GM19397 (cell line): ENCODE results near the gene PODXL2.
"Not testable (repeated sequence)": the region's sequence is repeated elsewhere in the genome, so short reads cannot be mapped to it uniquely, and the experiment has no call there.

Source experiments
- ATAC-seq: cut with Tn5 transposase; IDR thresholded peaks from one replicate; pipeline ENCODE4 v1.9.1; 2021; ENCODE audit warnings: mild to moderate bottlenecking, moderate library complexity; ENCODE audit not compliant: unreplicated experiment

Gene PODXL2

GRCh38 chr3:127652246-127652995 is 23.4 kb downstream of the PODXL2 start:
- ATAC-seq = no peak

GRCh38 chr3:127654374-127654773 is 25.4 kb downstream of the PODXL2 start:
- no peak for ATAC-seq

- not testable (repeated sequence) for ATAC-seq
Measured at GRCh38 chr3:127654993-127655392, 26.0 kb downstream of the PODXL2 start.

- no peak for ATAC-seq
Measured at GRCh38 chr3:127655641-127656040, 26.7 kb downstream of the PODXL2 start.

GRCh38 chr3:127656906-127657305 is 27.9 kb downstream of the PODXL2 start:
- ATAC-seq = no peak

- ATAC-seq = no peak
Measured at GRCh38 chr3:127658234-127658633, 29.2 kb downstream of the PODXL2 start.

DNA sequence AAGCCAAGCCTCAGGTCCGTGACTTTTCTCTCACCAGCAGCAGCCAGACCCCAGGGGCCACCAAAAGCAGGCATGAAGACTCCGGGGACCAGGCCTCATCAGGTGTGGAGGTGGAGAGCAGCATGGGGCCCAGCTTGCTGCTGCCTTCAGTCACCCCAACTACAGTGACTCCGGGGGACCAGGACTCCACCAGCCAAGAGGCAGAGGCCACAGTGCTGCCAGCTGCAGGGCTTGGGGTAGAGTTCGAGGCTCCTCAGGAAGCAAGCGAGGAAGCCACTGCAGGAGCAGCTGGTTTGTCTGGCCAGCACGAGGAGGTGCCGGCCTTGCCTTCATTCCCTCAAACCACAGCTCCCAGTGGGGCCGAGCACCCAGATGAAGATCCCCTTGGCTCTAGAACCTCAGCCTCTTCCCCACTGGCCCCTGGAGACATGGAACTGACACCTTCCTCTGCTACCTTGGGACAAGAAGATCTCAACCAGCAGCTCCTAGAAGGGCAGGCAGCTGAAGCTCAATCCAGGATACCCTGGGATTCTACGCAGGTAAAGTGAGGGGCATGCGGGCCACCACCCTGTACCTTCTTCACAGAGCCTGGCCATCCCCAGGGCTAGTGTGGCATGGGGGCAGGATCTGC is 31.8 kb downstream of the PODXL2 start:
- no peak for ATAC-seq

DNA sequence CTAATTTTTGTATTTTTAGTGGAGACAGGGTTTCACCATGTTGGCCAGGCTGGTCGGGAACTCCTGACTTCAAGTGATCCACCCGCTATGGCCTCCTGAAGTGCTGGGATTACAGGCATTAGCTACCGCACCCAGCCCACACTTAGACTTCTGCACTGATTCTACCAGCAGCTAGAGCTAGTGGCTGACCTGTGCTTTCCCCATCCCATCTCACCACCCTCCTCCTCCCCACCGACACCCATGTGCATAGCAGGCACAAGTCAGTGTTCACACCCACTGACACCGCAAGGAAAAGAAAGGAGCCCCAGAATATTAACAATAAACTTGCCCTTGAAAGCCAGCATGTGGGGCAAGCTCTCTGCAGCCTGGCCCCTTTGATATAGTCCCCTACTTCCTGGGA is 32.6 kb downstream of the PODXL2 start:
- no peak for ATAC-seq

DNA sequence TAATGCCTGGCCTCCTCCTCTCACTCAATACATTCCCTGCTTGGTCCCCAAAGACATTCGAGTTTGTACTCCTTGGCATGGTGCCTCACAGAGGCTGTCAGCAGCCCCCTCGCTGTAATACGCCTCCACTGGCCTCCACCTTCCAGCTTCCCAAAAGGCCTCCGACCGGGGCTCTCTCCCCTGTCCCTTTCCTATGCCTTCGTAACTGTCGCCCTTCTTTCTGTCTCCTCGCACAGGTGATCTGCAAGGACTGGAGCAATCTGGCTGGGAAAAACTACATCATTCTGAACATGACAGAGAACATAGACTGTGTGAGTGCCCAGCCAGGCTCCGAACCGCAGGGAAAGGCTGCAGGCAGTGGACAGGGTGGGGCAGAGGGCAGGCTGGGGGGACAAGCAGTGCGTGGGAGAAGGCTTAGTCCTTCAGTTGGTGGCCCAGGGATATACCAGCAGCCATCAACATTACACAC is 33.0 kb downstream of the PODXL2 start:
- no peak for ATAC-seq

DNA sequence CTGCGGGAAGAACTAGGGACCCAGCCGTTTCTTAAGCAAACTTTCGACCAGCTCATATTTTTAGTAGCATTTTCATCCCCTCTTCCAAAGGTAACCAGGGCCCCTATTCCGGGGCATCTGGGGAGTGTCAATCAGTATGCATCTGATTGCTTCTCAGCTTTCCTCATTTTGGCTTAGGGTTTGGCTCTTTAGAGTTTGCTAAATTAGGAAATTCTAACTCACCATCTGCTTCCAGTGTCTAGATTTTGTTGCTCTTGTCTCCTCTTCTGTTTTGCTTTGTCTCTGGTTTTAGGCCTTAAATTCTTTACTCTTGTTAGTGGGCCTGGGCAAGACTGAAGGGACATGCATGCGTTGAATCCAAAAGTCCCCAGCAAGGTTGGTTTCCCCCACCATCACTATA is 34.2 kb downstream of the PODXL2 start:
- ATAC-seq = no peak

DNA sequence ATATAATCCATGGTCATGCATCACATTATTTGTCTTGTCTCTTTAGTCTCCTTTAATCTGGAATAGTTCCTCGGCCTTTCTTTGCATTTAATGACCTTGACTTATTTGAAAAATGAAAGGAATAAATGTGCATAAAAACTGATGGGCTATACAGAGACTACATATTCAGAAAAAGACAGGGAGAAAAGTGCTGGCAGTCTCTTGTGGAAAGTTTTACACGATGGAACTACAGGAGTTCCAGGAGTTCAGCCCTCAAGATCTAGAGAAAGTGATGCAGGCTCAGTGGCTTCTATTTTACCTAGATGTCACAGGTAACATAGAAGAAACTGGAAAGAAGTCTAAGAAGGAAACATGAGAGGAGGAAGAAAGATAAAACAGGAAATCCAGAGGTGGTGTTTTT is 36.2 kb downstream of the PODXL2 start:
- no peak for ATAC-seq

DNA sequence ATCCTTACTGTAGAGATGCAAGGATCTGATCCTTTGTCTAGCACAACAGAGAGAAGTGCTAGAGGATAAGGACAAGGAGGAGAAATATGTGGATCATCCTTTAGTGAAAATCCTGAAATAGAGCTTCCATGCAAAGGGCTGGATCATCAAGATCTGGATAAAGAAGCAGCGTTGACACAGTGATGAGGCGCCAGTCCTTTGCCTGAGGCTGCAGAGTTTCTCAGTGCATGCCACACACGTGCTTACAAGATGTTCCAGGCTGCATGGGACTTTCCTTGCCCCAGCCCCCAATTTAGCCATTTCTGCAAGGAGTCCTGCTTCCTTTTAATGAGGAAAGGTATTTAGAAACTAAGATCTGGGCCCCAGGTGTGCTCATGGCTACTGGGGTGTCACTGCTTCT is 36.6 kb downstream of the PODXL2 start:
- ATAC-seq = no peak

GRCh38 chr3:127666676-127667075 is 37.7 kb downstream of the PODXL2 start:
- ATAC-seq = no peak

GRCh38 chr3:127667119-127667681 is 38.2 kb downstream of the PODXL2 start:
- ATAC-seq = no peak

- no peak for ATAC-seq
Measured at GRCh38 chr3:127668906-127669305, 39.9 kb downstream of the PODXL2 start.

DNA sequence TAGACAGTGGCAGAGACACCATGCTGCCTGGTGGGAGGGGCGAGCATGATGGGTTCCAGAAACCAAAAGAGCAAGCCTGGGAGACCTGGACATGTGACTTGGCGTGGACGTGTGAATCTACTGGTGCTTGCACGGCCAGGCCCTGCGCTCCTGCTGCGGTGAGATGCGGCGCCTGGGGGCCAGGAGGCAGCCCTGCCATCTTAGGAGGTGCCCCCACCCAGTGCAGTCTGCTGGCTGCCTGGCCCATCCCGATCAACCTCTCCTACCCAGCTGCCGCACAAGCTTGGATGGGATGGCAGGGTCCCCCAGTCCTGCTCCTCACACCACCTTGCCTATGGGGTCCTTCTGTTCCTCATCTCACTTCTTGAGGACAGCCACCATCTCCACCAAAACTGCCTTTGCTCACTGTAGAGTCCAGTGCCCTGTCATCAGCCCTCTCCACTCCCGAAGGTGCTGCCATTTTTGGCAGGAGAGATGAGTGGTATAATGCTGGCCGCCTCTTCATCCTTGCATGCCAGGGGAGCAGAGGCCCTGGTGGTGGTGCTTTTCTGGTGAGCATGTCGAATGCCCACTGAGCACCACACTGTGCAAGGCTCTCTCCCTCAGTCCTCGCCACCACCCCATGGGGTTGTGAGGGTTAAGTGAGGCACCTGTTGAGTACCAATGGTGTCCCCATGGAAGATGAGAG is 40.7 kb downstream of the PODXL2 start:
- ATAC-seq = no peak

- ATAC-seq = no peak
Measured at GRCh38 chr3:127670229-127670559, 41.2 kb downstream of the PODXL2 start.

- no peak for ATAC-seq
Measured at GRCh38 chr3:127670761-127671522, 42.0 kb downstream of the PODXL2 start.

GRCh38 chr3:127671523-127672428 is 42.8 kb downstream of the PODXL2 start:
- ATAC-seq = peak; percentile 15
